Activated naive CD8-positive, alpha-beta T cell treated with anti-CD3 and anti-CD28 coated beads for 36 hours (primary cell): ENCODE results near the gene PCP2. TPM values are rescaled to one million over a fixed set of nuclear protein-coding genes. Genes with fewer than 3 reads are reported as not detected.

Source experiments
- DNase-seq: peaks from one replicate; pipeline ENCODE4 v3.0.0; 2021
- H3K27ac Mint-ChIP-seq: one replicate; pipeline ENCODE4 v1.8.0; 2022; ENCODE audit warnings: mild to moderate bottlenecking, moderate library complexity, mixed read lengths
- H3K27me3 Mint-ChIP-seq: one replicate; pipeline ENCODE4 v1.8.0; 2022; ENCODE audit warnings: mild to moderate bottlenecking, mixed read lengths
- H3K36me3 Mint-ChIP-seq: one replicate; pipeline ENCODE4 v1.8.0; 2021; ENCODE audit warnings: mild to moderate bottlenecking, mixed read lengths
- H3K4me1 Mint-ChIP-seq: one replicate; pipeline ENCODE4 v1.8.0; 2021; ENCODE audit warnings: mixed read lengths
- H3K4me3 Mint-ChIP-seq: one replicate; pipeline ENCODE4 v1.8.0; 2022; ENCODE audit warnings: mild to moderate bottlenecking, moderate library complexity, mixed read lengths
- H3K9me3 Mint-ChIP-seq: one replicate; pipeline ENCODE4 v1.8.0; 2022; ENCODE audit warnings: mixed read lengths
- total RNA-seq, 2 experiments: library from RNA; stranded (reverse); gene quantifications; one replicate each; pipeline ENCODE4 v1.2.3, GENCODE V29; 2021

Gene PCP2
- total RNA-seq, 2 experiments from 2014 or later, result 0.99 to 1.4 TPM

- peaks cover 10% of the 10 kb centered on the region for H3K27me3 Mint-ChIP-seq
- no peak for DNase-seq
- H3K36me3 Mint-ChIP-seq, result no peaks in the 10 kb centered on the region
- H3K4me1 Mint-ChIP-seq, result no peaks in the 10 kb centered on the region
- no peaks in the 10 kb centered on the region for H3K9me3 Mint-ChIP-seq
- no peak overlapping the region for H3K27ac Mint-ChIP-seq
- no peak overlapping the region for H3K4me3 Mint-ChIP-seq
These were observed 26.2 kb downstream of the PCP2 start for GRCh38 chr19:7607212-7607873.

- H3K4me3 Mint-ChIP-seq, result no peak overlapping the region
- DNase-seq, result no peak
- H3K27ac Mint-ChIP-seq, result no peak overlapping the region
These were observed 27.2 kb downstream of the PCP2 start for GRCh38 chr19:7606289-7606688.

GRCh38 chr19:7605490-7606222, 27.9 kb downstream of the PCP2 start:
- H3K27ac Mint-ChIP-seq, result no peak overlapping the region
- no peaks in the 10 kb centered on the region for H3K4me1 Mint-ChIP-seq
- no peaks in the 10 kb centered on the region for H3K36me3 Mint-ChIP-seq
- H3K9me3 Mint-ChIP-seq, result peaks cover 2% of the 10 kb centered on the region
- DNase-seq, result peak; percentile 55
- peaks cover 12% of the 10 kb centered on the region for H3K27me3 Mint-ChIP-seq
- H3K4me3 Mint-ChIP-seq, result no peak overlapping the region

More at GRCh38 chr19:7606289-7606688, 27.2 kb downstream of the PCP2 start:
- H3K27me3 Mint-ChIP-seq, result peaks cover 12% of the 10 kb centered on the region
- H3K9me3 Mint-ChIP-seq, result no peaks in the 10 kb centered on the region
- H3K4me1 Mint-ChIP-seq, result no peaks in the 10 kb centered on the region
- no peaks in the 10 kb centered on the region for H3K36me3 Mint-ChIP-seq

- peaks cover 12% of the 10 kb centered on the region for H3K27me3 Mint-ChIP-seq
- H3K4me3 Mint-ChIP-seq, result no peak overlapping the region
These were observed 29.6 kb downstream of the PCP2 start for GRCh38 chr19:7603919-7604318.

GRCh38 chr19:7602935-7603497, 30.5 kb downstream of the PCP2 start:
- H3K9me3 Mint-ChIP-seq, result peaks cover 4% of the 10 kb centered on the region
- no peaks in the 10 kb centered on the region for H3K36me3 Mint-ChIP-seq
- peaks cover 18% of the 10 kb centered on the region for H3K27me3 Mint-ChIP-seq
- DNase-seq, result no peak
- H3K4me3 Mint-ChIP-seq, result no peak overlapping the region
- H3K4me1 Mint-ChIP-seq, result no peaks in the 10 kb centered on the region
- no peak overlapping the region for H3K27ac Mint-ChIP-seq

More at GRCh38 chr19:7603919-7604318, 29.6 kb downstream of the PCP2 start:
- Mint-ChIP-seq H3K4me1 (no peaks in the 10 kb centered on the region), H3K9me3 (peaks cover 4% of the 10 kb centered on the region), H3K36me3 (no peaks in the 10 kb centered on the region), H3K27ac (no peak overlapping the region)
- no peak for DNase-seq

- Mint-ChIP-seq H3K4me1 (no peaks in the 10 kb centered on the region), H3K4me3 (no peak overlapping the region), H3K9me3 (peaks cover 4% of the 10 kb centered on the region), H3K27ac (no peak overlapping the region), H3K27me3 (peaks cover 25% of the 10 kb centered on the region), H3K36me3 (no peaks in the 10 kb centered on the region)
- DNase-seq, result no peak
These were observed 31.1 kb downstream of the PCP2 start for GRCh38 chr19:7602240-7602934.

- Mint-ChIP-seq H3K9me3 (peaks cover 4% of the 10 kb centered on the region), H3K36me3 (no peaks in the 10 kb centered on the region), H3K4me1 (no peaks in the 10 kb centered on the region), H3K27me3 (peaks cover 32% of the 10 kb centered on the region), H3K27ac (no peak overlapping the region), H3K4me3 (no peak overlapping the region)
- DNase-seq, result no peak
These were observed 32.8 kb downstream of the PCP2 start for GRCh38 chr19:7600721-7601120.

- no peak overlapping the region for H3K27ac Mint-ChIP-seq
- peaks cover 4% of the 10 kb centered on the region for H3K9me3 Mint-ChIP-seq
- H3K27me3 Mint-ChIP-seq, result peaks cover 51% of the 10 kb centered on the region
- H3K36me3 Mint-ChIP-seq, result no peaks in the 10 kb centered on the region
- no peak for DNase-seq
- H3K4me3 Mint-ChIP-seq, result no peak overlapping the region
- no peaks in the 10 kb centered on the region for H3K4me1 Mint-ChIP-seq
These were observed 35.3 kb downstream of the PCP2 start for GRCh38 chr19:7598180-7598579.

GRCh38 chr19:7597689-7598088, 35.8 kb downstream of the PCP2 start:
- H3K27ac Mint-ChIP-seq, result no peak overlapping the region
- no peak for DNase-seq
- peaks cover 52% of the 10 kb centered on the region for H3K27me3 Mint-ChIP-seq
- H3K9me3 Mint-ChIP-seq, result peaks cover 4% of the 10 kb centered on the region
- H3K4me3 Mint-ChIP-seq, result no peak overlapping the region
- no peaks in the 10 kb centered on the region for H3K4me1 Mint-ChIP-seq
- no peaks in the 10 kb centered on the region for H3K36me3 Mint-ChIP-seq

- Mint-ChIP-seq H3K27ac (no peak overlapping the region), H3K9me3 (peaks cover 4% of the 10 kb centered on the region), H3K27me3 (peaks cover 47% of the 10 kb centered on the region), H3K36me3 (no peaks in the 10 kb centered on the region), H3K4me3 (peak overlapping the region; percentile 67), H3K4me1 (no peaks in the 10 kb centered on the region)
- DNase-seq, result no peak
These were observed 37.1 kb downstream of the PCP2 start for GRCh38 chr19:7596211-7596937.

GRCh38 chr19:7595466-7596133, 37.9 kb downstream of the PCP2 start, which contains the start of gene CAMSAP3:
TSS of gene CAMSAP3 (plus strand) at chr19:7595863. CDS start at chr19:7596003, 140 bp downstream.
- Mint-ChIP-seq H3K4me3 (peak within 1 kb of the TSS; percentile 67), H3K27ac (no peak within 1 kb of the TSS), H3K27me3 (peaks cover 47% of the 10 kb centered on the region), H3K9me3 (peaks cover 1% of the 10 kb centered on the region), H3K36me3 (no peaks in the 10 kb centered on the region), H3K4me1 (no peaks in the 10 kb centered on the region)
- peak; percentile 62 for DNase-seq

GRCh38 chr19:7590256-7590655, 43.3 kb downstream of the PCP2 start:
- no peaks in the 10 kb centered on the region for H3K4me1 Mint-ChIP-seq
- peaks cover 22% of the 10 kb centered on the region for H3K27me3 Mint-ChIP-seq
- no peak for DNase-seq
- H3K36me3 Mint-ChIP-seq, result no peaks in the 10 kb centered on the region
- no peaks in the 10 kb centered on the region for H3K9me3 Mint-ChIP-seq
- no peak overlapping the region for H3K27ac Mint-ChIP-seq
- no peak overlapping the region for H3K4me3 Mint-ChIP-seq

- Mint-ChIP-seq H3K4me3 (no peak overlapping the region), H3K27me3 (peaks cover 17% of the 10 kb centered on the region), H3K4me1 (no peaks in the 10 kb centered on the region), H3K36me3 (no peaks in the 10 kb centered on the region), H3K27ac (no peak overlapping the region), H3K9me3 (no peaks in the 10 kb centered on the region)
- DNase-seq, result no peak
These were observed 43.7 kb downstream of the PCP2 start for GRCh38 chr19:7589822-7590221.

GRCh38 chr19:7582446-7582845, 51.1 kb downstream of the PCP2 start:
- H3K27me3 Mint-ChIP-seq, result no peaks in the 10 kb centered on the region
- DNase-seq, result no peak
- H3K4me3 Mint-ChIP-seq, result no peak overlapping the region
- no peaks in the 10 kb centered on the region for H3K36me3 Mint-ChIP-seq
- no peaks in the 10 kb centered on the region for H3K9me3 Mint-ChIP-seq
- no peak overlapping the region for H3K27ac Mint-ChIP-seq
- no peaks in the 10 kb centered on the region for H3K4me1 Mint-ChIP-seq
